HEK293T (cell line): ENCODE measurements around the gene TBC1D22A.

Experiments
- CTCF ChIA-PET: fragments of 350-600 bp; formaldehyde crosslinking; extraction: SDS; loops from one replicate; lab custom pipeline; 2021; ENCODE audit warnings: antibody characterized with exemption, inconsistent platforms; lab: Yijun Ruan, JAX
- POLR2A ChIA-PET: fragments of 350-600 bp; formaldehyde crosslinking; extraction: SDS; loops from one replicate; lab custom pipeline; 2020; ENCODE audit warnings: antibody characterized with exemption, inconsistent platforms; lab: Yijun Ruan, JAX
- DNase-seq: peaks from one replicate; pipeline ENCODE4 v3.0.0; 2012; ENCODE audit warnings: mixed read lengths; ENCODE audit errors: extremely low spot score
- ARNT ChIP-seq: fragments of 450-650 bp; IDR thresholded peaks from 2 replicates; pipeline ENCODE4 v1.6.1; 2017; ENCODE audit warnings: mild to moderate bottlenecking
- BHLHE40 ChIP-seq: fragments of 450-650 bp; IDR thresholded peaks from 2 replicates; pipeline ENCODE4 v1.6.1; 2016; ENCODE audit warnings: mild to moderate bottlenecking, moderate library complexity, borderline replicate concordance
- CTBP1 ChIP-seq: fragments of 450-650 bp; IDR thresholded peaks from 2 replicates; pipeline ENCODE4 v1.6.1; 2016; ENCODE audit warnings: borderline replicate concordance
- ELF4 ChIP-seq: fragments of 450-650 bp; IDR thresholded peaks from 2 replicates; pipeline ENCODE4 v1.6.1; 2017; ENCODE audit warnings: antibody characterized with exemption
- FOXA1 ChIP-seq: fragments of 450-650 bp; IDR thresholded peaks from 2 replicates; pipeline ENCODE4 v1.6.1; 2016; ENCODE audit warnings: mild to moderate bottlenecking
- FOXK2 ChIP-seq: fragments of 450-650 bp; IDR thresholded peaks from 2 replicates; pipeline ENCODE4 v1.6.1; 2016; ENCODE audit warnings: mild to moderate bottlenecking
- FOXM1 ChIP-seq: fragments of 450-650 bp; IDR thresholded peaks from 2 replicates; pipeline ENCODE4 v1.6.1; 2017; ENCODE audit warnings: mild to moderate bottlenecking, borderline replicate concordance
- HDGF ChIP-seq: fragments of 450-650 bp; IDR thresholded peaks from 2 replicates; pipeline ENCODE4 v1.6.1; 2017; ENCODE audit warnings: antibody characterized with exemption, borderline replicate concordance
- L3MBTL2 ChIP-seq: fragments of 450-650 bp; conservative IDR thresholded peaks from 2 replicates; pipeline ENCODE4 v1.6.1; 2016; ENCODE audit warnings: mild to moderate bottlenecking
- LEF1 ChIP-seq: fragments of 450-650 bp; IDR thresholded peaks from 2 replicates; pipeline ENCODE4 v1.6.1; 2017; ENCODE audit warnings: mild to moderate bottlenecking, borderline replicate concordance
- NFRKB ChIP-seq: fragments of 450-650 bp; IDR thresholded peaks from 2 replicates; pipeline ENCODE4 v1.6.1; 2016; ENCODE audit warnings: mild to moderate bottlenecking, moderate library complexity
- PKNOX1 ChIP-seq: fragments of 450-650 bp; IDR thresholded peaks from 2 replicates; pipeline ENCODE4 v1.6.1; 2016
- SP1 ChIP-seq: fragments of 450-650 bp; IDR thresholded peaks from 2 replicates; pipeline ENCODE4 v1.6.1; 2017
- SUZ12 ChIP-seq: fragments of 450-650 bp; IDR thresholded peaks from 2 replicates; pipeline ENCODE4 v1.6.1; 2016; ENCODE audit warnings: mild to moderate bottlenecking
- TARDBP ChIP-seq: fragments of 450-650 bp; IDR thresholded peaks from 2 replicates; pipeline ENCODE4 v1.6.1; 2016
- ZNF384 ChIP-seq: fragments of 450-650 bp; IDR thresholded peaks from 2 replicates; pipeline ENCODE4 v1.6.1; 2016

Gene TBC1D22A

GRCh38 chr22:46892866-46893265 lies 130.4 kb downstream of the TBC1D22A start:
- no peak for DNase-seq
- POLR2A ChIA-PET = no interaction called here
- TF ChIP-seq SP1 (no peak), L3MBTL2 (no peak), CTBP1 (no peak), ARNT (no peak), ZNF384 (no peak), PKNOX1 (no peak), FOXA1 (no peak), ELF4 (no peak), BHLHE40 (no peak), FOXK2 (no peak), LEF1 (no peak), HDGF (no peak), SUZ12 (no peak), FOXM1 (no peak), TARDBP (no peak), NFRKB (no peak)
- CTCF ChIA-PET = interaction anchor here (0.6 kb wide), 1 partner anchor 1087 kb away, joined by 3 read pairs; no protein-coding TSS in a partner anchor

GRCh38 chr22:46893281-46894020 lies 131.0 kb downstream of the TBC1D22A start:
- ChIA-PET CTCF (interaction anchor here (0.6 kb wide), 1 partner anchor 1086 kb away, joined by 3 read pairs; no protein-coding TSS in a partner anchor), POLR2A (no interaction called here)
- no peak for TF ChIP-seq SUZ12
- TF ChIP-seq L3MBTL2 = no peak
- TF ChIP-seq ELF4 = no peak
- TF ChIP-seq TARDBP = no peak
- no peak for TF ChIP-seq FOXK2
- no peak for TF ChIP-seq HDGF
- no peak for TF ChIP-seq ZNF384
- no peak for TF ChIP-seq CTBP1
- no peak for TF ChIP-seq FOXM1
- TF ChIP-seq NFRKB = no peak
- TF ChIP-seq BHLHE40 = no peak
- no peak for TF ChIP-seq FOXA1
- no peak for TF ChIP-seq SP1
- no peak for TF ChIP-seq LEF1
- no peak for DNase-seq

- POLR2A ChIA-PET = no interaction called here
- DNase-seq = no peak
- TF ChIP-seq LEF1 (no peak), FOXK2 (no peak), NFRKB (no peak), ARNT (no peak), TARDBP (no peak), CTBP1 (no peak), FOXM1 (no peak), HDGF (no peak), L3MBTL2 (no peak), BHLHE40 (no peak), PKNOX1 (no peak)
- CTCF ChIA-PET = no interaction called here
These were observed 131.7 kb downstream of the TBC1D22A start for GRCh38 chr22:46894081-46894671.

GRCh38 chr22:46894851-46895640 lies 132.6 kb downstream of the TBC1D22A start:
- ChIA-PET CTCF (no interaction called here), POLR2A (no interaction called here)
- no peak for DNase-seq
- TF ChIP-seq FOXM1 (no peak), LEF1 (no peak), ELF4 (no peak), CTBP1 (no peak), NFRKB (no peak), L3MBTL2 (no peak)

- TF ChIP-seq HDGF (no peak), FOXK2 (no peak), TARDBP (no peak), ELF4 (no peak), FOXM1 (no peak), L3MBTL2 (no peak), NFRKB (no peak), CTBP1 (no peak), SUZ12 (no peak), SP1 (no peak), PKNOX1 (no peak), LEF1 (no peak), FOXA1 (no peak), BHLHE40 (no peak), ARNT (no peak), ZNF384 (no peak)
- ChIA-PET POLR2A (no interaction called here), CTCF (no interaction called here)
- no peak for DNase-seq
These were observed 133.3 kb downstream of the TBC1D22A start for GRCh38 chr22:46895753-46896152.
